GM12872 (cell line): ENCODE results near the gene POLA2.

Source experiments
- TF ChIP-seq, protein P1 (sequence below): IDR thresholded peaks from 3 replicates; pipeline ENCODE4 v1.5.1; 2011; ENCODE audit warnings: low read depth, mild to moderate bottlenecking, low read length, moderate library complexity; ENCODE audit not compliant: insufficient read depth

The POLA2 gene

DNA sequence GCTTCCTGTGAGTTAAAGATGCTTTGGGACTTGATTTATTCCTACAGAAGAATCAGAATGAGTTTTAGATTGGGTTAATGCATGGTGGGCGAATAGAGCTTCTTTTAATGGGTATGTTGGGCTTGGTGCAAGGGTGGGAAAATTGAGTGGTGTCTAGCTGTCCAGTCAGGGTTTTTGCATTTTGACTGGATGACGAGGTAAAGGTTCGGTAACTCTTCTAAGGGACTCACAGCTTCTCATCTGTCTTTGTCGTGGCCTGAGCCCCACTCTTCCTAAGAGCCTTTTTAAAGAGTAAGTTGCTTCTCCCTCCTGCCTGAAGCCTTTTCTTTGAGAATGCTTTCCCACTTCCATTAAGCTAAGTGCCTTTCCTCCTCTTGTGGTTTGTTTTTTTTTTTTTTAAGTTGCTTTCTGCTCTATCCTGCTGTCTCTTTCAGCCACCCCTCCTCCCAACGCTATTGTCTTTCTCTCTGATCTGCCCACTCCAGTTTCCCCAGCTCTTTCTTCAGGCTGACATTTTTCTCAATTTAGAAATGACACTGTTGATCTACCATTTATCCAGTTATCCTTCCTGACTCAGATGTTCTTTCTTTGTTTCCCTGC is 73.0 kb downstream of the POLA2 start:
- TF ChIP-seq, protein P1, sequence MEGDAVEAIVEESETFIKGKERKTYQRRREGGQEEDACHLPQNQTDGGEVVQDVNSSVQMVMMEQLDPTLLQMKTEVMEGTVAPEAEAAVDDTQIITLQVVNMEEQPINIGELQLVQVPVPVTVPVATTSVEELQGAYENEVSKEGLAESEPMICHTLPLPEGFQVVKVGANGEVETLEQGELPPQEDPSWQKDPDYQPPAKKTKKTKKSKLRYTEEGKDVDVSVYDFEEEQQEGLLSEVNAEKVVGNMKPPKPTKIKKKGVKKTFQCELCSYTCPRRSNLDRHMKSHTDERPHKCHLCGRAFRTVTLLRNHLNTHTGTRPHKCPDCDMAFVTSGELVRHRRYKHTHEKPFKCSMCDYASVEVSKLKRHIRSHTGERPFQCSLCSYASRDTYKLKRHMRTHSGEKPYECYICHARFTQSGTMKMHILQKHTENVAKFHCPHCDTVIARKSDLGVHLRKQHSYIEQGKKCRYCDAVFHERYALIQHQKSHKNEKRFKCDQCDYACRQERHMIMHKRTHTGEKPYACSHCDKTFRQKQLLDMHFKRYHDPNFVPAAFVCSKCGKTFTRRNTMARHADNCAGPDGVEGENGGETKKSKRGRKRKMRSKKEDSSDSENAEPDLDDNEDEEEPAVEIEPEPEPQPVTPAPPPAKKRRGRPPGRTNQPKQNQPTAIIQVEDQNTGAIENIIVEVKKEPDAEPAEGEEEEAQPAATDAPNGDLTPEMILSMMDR = no peak

DNA sequence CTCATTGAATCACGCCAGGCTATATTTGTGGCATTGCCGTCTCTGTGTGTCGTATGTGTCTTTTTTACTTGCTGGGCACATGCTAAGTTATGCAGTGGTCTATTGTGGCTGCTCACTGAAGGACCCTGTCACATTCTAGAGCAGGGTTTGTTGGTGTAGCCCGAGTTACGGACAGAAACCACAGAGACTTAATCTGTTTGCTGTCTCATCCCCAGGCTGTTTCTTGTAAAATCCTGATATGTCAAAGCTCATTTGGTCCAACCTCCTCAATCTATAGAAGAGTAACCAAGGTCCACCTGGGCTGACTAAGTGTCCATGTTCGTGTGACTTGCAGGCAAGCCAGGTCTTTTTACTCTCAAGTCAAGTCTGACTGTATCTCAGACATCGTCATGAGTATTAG is 76.9 kb downstream of the POLA2 start:
- TF ChIP-seq, protein P1 = no peak

DNA sequence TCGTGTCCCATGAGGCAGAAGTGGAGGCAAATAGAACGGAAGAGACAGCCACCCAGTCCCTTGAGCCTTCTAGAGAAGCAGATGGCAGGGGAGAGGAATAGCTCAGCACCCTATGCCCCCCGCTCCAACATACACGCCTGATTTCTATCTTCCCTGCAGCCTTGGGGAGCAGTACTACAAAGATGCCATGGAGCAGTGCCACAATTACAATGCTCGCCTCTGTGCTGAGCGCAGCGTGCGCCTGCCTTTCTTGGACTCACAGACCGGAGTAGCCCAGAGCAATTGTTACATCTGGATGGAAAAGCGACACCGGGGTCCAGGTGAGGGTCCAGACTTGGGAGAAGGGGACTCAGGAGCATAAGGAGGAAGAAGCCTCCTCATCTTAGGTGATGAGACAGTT is 78.5 kb downstream of the POLA2 start:
- TF ChIP-seq, protein P1 = no peak

DNA sequence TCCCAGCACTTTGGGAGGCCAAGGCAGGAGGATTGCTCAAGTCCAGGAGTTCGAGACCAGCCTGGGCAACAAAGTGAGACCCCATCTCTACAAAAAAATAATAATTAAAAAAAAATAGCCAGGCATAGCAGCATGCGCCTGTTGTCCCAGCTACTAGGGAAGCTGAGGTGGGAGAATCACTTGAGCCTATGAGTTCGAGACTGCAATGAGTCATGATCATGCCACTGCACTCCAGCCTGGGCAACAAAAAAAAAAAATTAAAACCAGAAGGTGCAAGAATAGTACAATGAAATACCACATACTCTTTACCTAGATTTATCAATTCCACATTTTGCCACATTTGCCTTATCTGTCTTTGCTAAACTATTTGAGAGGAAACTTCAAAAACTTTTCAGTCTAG is 80.1 kb downstream of the POLA2 start:
- TF ChIP-seq, protein P1 = no peak
